A673 (cell line): Measurements from ENCODE around the gene RCVRN.

Source experiments
- CTCF ChIP-seq: fragments of 300-800, 200-600 bp; sonication (generic); conservative IDR thresholded peaks from 2 replicates; pipeline ENCODE4 v1.5.1; 2017; ENCODE audit warnings: low read depth, mild to moderate bottlenecking, antibody characterized with exemption, low read length, moderate library complexity, mixed read lengths
- EZH2 ChIP-seq: fragments of 200-600 bp; sonication (generic); IDR thresholded peaks from 2 replicates; pipeline ENCODE4 v1.6.1; 2017; ENCODE audit warnings: borderline replicate concordance, low read depth, mild to moderate bottlenecking, mixed read lengths, antibody characterized with exemption, low read length; ENCODE audit not compliant: poor library complexity, severe bottlenecking

GRCh38 chr17:9898812-9899211, 6.3 kb downstream of the RCVRN start:
- TF ChIP-seq CTCF, result no peak
- TF ChIP-seq EZH2, result no peak
